ENCODE results near the gene RNPEPL1. TPM values are rescaled to one million over a fixed set of nuclear protein-coding genes. Genes with fewer than 3 reads are reported as not detected.
A peak's percentile ranks its signal among the peaks of the same experiment; 100 is the strongest.

Gene RNPEPL1
- total RNA-seq, 1 experiment from 2014 or later = 22.6 TPM

DNA sequence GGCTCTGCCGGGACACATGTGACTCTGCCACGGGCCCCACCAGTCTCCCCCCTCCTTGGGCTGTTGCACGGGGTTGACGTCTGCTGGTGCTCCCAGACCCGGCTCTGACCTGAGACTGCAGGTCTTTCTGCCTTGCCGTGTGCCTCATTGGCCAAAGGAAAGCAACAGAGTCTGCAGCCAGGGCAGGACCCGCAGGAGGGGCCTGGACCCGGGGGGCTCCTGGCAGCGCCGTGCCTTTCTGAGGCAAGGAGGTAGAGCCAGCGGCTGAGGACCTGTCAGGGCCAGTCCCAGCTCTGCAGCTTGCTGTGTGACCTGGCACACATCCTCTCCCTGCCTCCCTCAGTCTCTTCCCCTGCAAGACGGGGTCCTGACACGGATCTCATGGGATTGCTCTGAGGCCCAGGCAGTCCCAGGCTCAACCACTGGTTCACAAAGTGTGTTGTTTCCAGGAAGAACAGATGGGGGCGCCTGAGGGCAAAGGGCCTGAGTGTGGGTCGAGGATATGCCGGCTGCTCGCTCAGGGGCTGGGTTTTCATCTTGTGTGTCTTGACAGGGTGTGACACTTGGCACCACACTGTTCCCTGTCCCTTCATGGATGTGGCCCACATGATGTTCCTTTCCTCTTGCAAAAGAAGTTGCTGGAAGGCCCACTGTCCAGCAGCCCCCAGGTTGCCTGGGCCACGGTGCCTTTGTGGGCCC, 27.2 kb downstream of the RNPEPL1 start:
- CTCF ChIA-PET = no interaction called here
- POLR2A ChIA-PET = no interaction called here
- BruUV-seq (replicated peaks) = no TSS peak
- Mint-ChIP-seq H3K36me3 (ENCODE audit: insufficient read depth, unreplicated experiment) (no peaks in the 10 kb centered on the region), H3K27me3 (ENCODE audit: insufficient read depth, unreplicated experiment) (no peaks in the 10 kb centered on the region), H3K4me1 (ENCODE audit: low read depth, unreplicated experiment) (no peaks in the 10 kb centered on the region), H3K4me3 (ENCODE audit: unreplicated experiment) (no peak overlapping the region), H3K27ac (ENCODE audit: unreplicated experiment) (no peak overlapping the region), H3K9me3 (ENCODE audit: unreplicated experiment) (no peaks in the 10 kb centered on the region)
- no peaks in the 10 kb centered on the region for H3K27me3 ChIP-seq (replicated peaks; ENCODE audit: control insufficient read depth, insufficient read depth, low read length)
- no peaks in the 10 kb centered on the region for H3K4me1 ChIP-seq
- no peaks in the 10 kb centered on the region; the same call in 1 of the 2 replicates for H3K36me3 ChIP-seq (ENCODE audit: control insufficient read depth, insufficient read depth, low read length)
- TF ChIP-seq, protein P1, sequence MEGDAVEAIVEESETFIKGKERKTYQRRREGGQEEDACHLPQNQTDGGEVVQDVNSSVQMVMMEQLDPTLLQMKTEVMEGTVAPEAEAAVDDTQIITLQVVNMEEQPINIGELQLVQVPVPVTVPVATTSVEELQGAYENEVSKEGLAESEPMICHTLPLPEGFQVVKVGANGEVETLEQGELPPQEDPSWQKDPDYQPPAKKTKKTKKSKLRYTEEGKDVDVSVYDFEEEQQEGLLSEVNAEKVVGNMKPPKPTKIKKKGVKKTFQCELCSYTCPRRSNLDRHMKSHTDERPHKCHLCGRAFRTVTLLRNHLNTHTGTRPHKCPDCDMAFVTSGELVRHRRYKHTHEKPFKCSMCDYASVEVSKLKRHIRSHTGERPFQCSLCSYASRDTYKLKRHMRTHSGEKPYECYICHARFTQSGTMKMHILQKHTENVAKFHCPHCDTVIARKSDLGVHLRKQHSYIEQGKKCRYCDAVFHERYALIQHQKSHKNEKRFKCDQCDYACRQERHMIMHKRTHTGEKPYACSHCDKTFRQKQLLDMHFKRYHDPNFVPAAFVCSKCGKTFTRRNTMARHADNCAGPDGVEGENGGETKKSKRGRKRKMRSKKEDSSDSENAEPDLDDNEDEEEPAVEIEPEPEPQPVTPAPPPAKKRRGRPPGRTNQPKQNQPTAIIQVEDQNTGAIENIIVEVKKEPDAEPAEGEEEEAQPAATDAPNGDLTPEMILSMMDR (IDR thresholded peaks at IDR 0.05; ENCODE audit: insufficient read depth in 1 of 2, low read depth in 1 of 2, low read length in 1 of 2, severe bottlenecking in 1 of 2, unreplicated experiment in 1 of 2) = no peak
- intact Hi-C loops (cut with micrococcal nuclease; ENCODE audit: unreplicated experiment) = no loop called here
- H3K9me3 ChIP-seq = no peaks in the 10 kb centered on the region
- peak; percentile 32 to 33 for DNase-seq
- no peak overlapping the region for H3K4me3 ChIP-seq (ENCODE audit: low read depth, low read length)

DNA sequence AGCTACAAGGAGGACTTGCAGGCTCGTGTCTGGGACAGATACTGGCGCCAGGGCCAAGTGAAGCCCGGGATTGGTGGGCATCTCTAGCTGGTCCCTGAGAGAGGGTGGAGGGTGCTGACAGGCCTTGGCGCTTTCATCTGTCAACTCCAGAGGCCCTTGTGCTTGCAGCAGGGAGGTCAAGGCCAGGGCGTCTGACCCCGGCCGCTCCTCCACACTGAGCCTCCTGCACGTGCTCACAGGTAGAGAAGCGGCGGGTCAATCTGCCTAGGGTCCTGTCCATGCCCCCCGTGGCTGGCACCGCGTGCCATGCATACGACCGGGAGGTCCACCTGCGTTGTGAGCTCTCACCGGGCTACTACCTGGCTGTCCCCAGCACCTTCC, 27.8 kb downstream of the RNPEPL1 start:
- ChIA-PET POLR2A (no interaction called here), CTCF (interaction anchor here (1.0 kb wide), 1 partner anchor 9 kb away, joined by 3 read pairs; no protein-coding TSS in a partner anchor)
- H3K4me1 Mint-ChIP-seq (ENCODE audit: low read depth, unreplicated experiment) = no peaks in the 10 kb centered on the region
- intact Hi-C loops (cut with micrococcal nuclease; ENCODE audit: unreplicated experiment) = no loop called here
- no peaks in the 10 kb centered on the region for H3K27me3 Mint-ChIP-seq (ENCODE audit: insufficient read depth, unreplicated experiment)
- no peaks in the 10 kb centered on the region for H3K9me3 Mint-ChIP-seq (ENCODE audit: unreplicated experiment)
- Histone ChIP-seq H3K36me3 (ENCODE audit: control insufficient read depth, insufficient read depth, low read length) (no peaks in the 10 kb centered on the region; the same call in 1 of the 2 replicates), H3K4me1 (no peaks in the 10 kb centered on the region), H3K27me3 (replicated peaks; ENCODE audit: control insufficient read depth, insufficient read depth, low read length) (no peaks in the 10 kb centered on the region), H3K4me3 (ENCODE audit: low read depth, low read length) (no peak overlapping the region), H3K9me3 (no peaks in the 10 kb centered on the region)
- no peak overlapping the region for H3K4me3 Mint-ChIP-seq (ENCODE audit: unreplicated experiment)
- no peaks in the 10 kb centered on the region for H3K36me3 Mint-ChIP-seq (ENCODE audit: insufficient read depth, unreplicated experiment)
- TF ChIP-seq, protein P1 (IDR thresholded peaks at IDR 0.05; ENCODE audit: insufficient read depth in 1 of 2, low read depth in 1 of 2, low read length in 1 of 2, severe bottlenecking in 1 of 2, unreplicated experiment in 1 of 2) = no peak
- no peak overlapping the region for H3K27ac Mint-ChIP-seq (ENCODE audit: unreplicated experiment)
- BruUV-seq (replicated peaks) = no TSS peak
- DNase-seq = peak in 1 of 2 experiments; percentile 14

DNA sequence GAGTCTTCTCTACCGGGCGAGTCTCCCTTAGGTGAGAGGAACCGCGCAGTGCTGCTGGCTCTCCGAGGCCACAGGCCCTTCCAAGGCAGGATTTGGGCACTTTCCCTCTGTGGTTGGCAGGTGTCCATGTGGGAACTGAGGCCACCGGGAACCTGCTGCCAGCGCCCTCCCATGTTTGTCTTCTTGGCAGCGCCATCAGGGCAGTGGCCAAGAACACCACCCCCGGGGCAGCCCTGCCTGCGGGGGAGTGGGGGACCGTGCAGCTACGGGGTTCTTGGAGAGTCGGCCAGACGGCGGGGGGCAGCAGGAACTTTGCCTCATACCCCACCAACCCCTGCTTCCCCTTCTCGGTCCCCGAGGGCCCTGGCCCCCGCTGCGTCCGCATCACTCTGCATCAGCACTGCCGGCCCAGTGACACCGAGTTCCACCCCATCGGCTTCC, 28.2 kb downstream of the RNPEPL1 start:
- no peaks in the 10 kb centered on the region for H3K9me3 Mint-ChIP-seq (ENCODE audit: unreplicated experiment)
- no peaks in the 10 kb centered on the region for H3K4me1 ChIP-seq
- H3K36me3 Mint-ChIP-seq (ENCODE audit: insufficient read depth, unreplicated experiment) = no peaks in the 10 kb centered on the region
- H3K36me3 ChIP-seq (ENCODE audit: control insufficient read depth, insufficient read depth, low read length) = no peaks in the 10 kb centered on the region; the same call in 1 of the 2 replicates
- POLR2A ChIA-PET = no interaction called here
- H3K4me3 ChIP-seq (ENCODE audit: low read depth, low read length) = no peak overlapping the region
- no peaks in the 10 kb centered on the region for H3K27me3 Mint-ChIP-seq (ENCODE audit: insufficient read depth, unreplicated experiment)
- no peaks in the 10 kb centered on the region for H3K27me3 ChIP-seq (replicated peaks; ENCODE audit: control insufficient read depth, insufficient read depth, low read length)
- peak in 1 of 2 experiments; percentile 19 for DNase-seq
- no peaks in the 10 kb centered on the region for H3K4me1 Mint-ChIP-seq (ENCODE audit: low read depth, unreplicated experiment)
- no peak overlapping the region for H3K4me3 Mint-ChIP-seq (ENCODE audit: unreplicated experiment)
- TF ChIP-seq, protein P1 (IDR thresholded peaks at IDR 0.05; ENCODE audit: insufficient read depth in 1 of 2, low read depth in 1 of 2, low read length in 1 of 2, severe bottlenecking in 1 of 2, unreplicated experiment in 1 of 2) = no peak
- intact Hi-C loops (cut with micrococcal nuclease; ENCODE audit: unreplicated experiment) = no loop called here
- CTCF ChIA-PET = interaction anchor here (1.0 kb wide), 1 partner anchor 10 kb away, joined by 3 read pairs; no protein-coding TSS in a partner anchor
- H3K27ac Mint-ChIP-seq (ENCODE audit: unreplicated experiment) = no peak overlapping the region
- no TSS peak for BruUV-seq (replicated peaks)
- H3K9me3 ChIP-seq = no peaks in the 10 kb centered on the region
